Spleen (tissue), 11 donors: Measurements from ENCODE around the gene KCNJ9. TPM values are rescaled to one million over a fixed set of nuclear protein-coding genes. Genes with fewer than 3 reads are reported as not detected.

Experiments used
- DNase-seq: peaks from one replicate; pipeline ENCODE4 v3.0.0-alpha.2; 2020
- H3K27ac ChIP-seq, 8 donors: fragments of 200-600 bp; sonication (generic) in 7 of 8; 1 replicate in 4 of 8; 2 replicates in 4 of 8; pipeline versions ENCODE4 v1.5.0 to v1.8.0; 2016 to 2021; ENCODE audit warnings: inconsistent platforms in 4 of 8, mild to moderate bottlenecking in 4 of 8, moderate library complexity in 1 of 8
- H3K27me3 ChIP-seq, 7 donors: fragments of 200-600 bp; sonication (generic) in 6 of 7; replicated peaks in 1 of 7; 1 replicate in 4 of 7; 2 replicates in 3 of 7; pipeline versions ENCODE4 v1.5.0 to v1.8.0; 2016 to 2021; ENCODE audit warnings: inconsistent platforms in 3 of 7, mild to moderate bottlenecking in 1 of 7
- H3K36me3 ChIP-seq, 6 donors: fragments of 200-600 bp; sonication (generic) in 5 of 6; 1 replicate in 4 of 6; 2 replicates in 2 of 6; pipeline versions ENCODE4 v1.5.0 to v1.8.0; 2016 to 2021; ENCODE audit warnings: inconsistent platforms in 2 of 6
- H3K4me1 ChIP-seq, 6 donors: fragments of 200-600 bp; sonication (generic) in 5 of 6; 1 replicate in 3 of 6; 2 replicates in 3 of 6; pipeline versions ENCODE4 v1.5.0 to v1.8.0; 2016 to 2021; ENCODE audit warnings: inconsistent platforms in 3 of 6
- H3K4me3 ChIP-seq, 8 donors: fragments of 200-600 bp; sonication (generic) in 7 of 8; 1 replicate in 4 of 8; 2 replicates in 4 of 8; pipeline versions ENCODE4 v1.5.0 to v1.8.0; 2016 to 2021; ENCODE audit warnings: inconsistent platforms in 4 of 8, mild to moderate bottlenecking in 4 of 8, moderate library complexity in 2 of 8
- H3K9me3 ChIP-seq, 8 donors: fragments of 200-600 bp; sonication (generic) in 7 of 8; 1 replicate in 4 of 8; 2 replicates in 4 of 8; pipeline versions ENCODE4 v1.5.0 to v1.8.0; 2016 to 2021; ENCODE audit warnings: inconsistent platforms in 4 of 8
- CTCF ChIP-seq, 11 experiments: fragments of 200-600 bp in 7 of 11; fragments of 450-650 bp in 4 of 11; sonication (generic) in 4 of 11; IDR thresholded peaks in 8 of 11; conservative IDR thresholded peaks in 3 of 11; 1 replicate in 7 of 11; 2 replicates in 4 of 11; pipeline versions ENCODE4 v1.4.0 to v1.8.0; 2016 to 2021; ENCODE audit warnings: antibody characterized with exemption in 11 of 11, inconsistent platforms in 4 of 11, mild to moderate bottlenecking in 1 of 11
- POLR2A ChIP-seq, 3 donors: fragments of 450-650 bp; IDR thresholded peaks; one replicate each; pipeline ENCODE4 v1.5.1; 2017; ENCODE audit warnings: antibody characterized with exemption in 3 of 3, mild to moderate bottlenecking in 1 of 3
- POLR2AphosphoS5 ChIP-seq, 3 donors: sonication (generic); formaldehyde crosslinking; IDR thresholded peaks; one replicate each; pipeline ENCODE4 v1.5.1; 2017; ENCODE audit warnings: antibody characterized with exemption in 3 of 3
- WGBS, 5 donors: extraction: QIAGEN DNeasy Blood & Tissue Kit in 3 of 5; methylation state at CpG; one replicate each; pipeline versions ENCODE4 v1.1.5 to v1.1.7; 2013 to 2018; 5-methylcytosine and 5-hydroxymethylcytosine counted together
- intact Hi-C: fragments of 100-400 bp; cut with DNase I; formaldehyde crosslinking; loops from one replicate; pipeline ENCODE4 v1.15.0; 2023; ENCODE audit warnings: low total_unique reads
- polyA plus RNA-seq, 3 donors: library from polyadenylated mRNA; stranded (reverse); fragments of 200-250 nt; gene quantifications; one replicate each; pipeline ENCODE4 v1.2.1, GENCODE V29; 2013
- total RNA-seq, 7 donors: library from RNA; depleted of rRNA in 3 of 7; stranded (reverse); fragments of >200 nt in 3 of 7; fragmentation: NEBNext Ultra II Directional in 4 of 7; extraction: Animal tissue kit (Norgen Biotek cat#: 25700) in 4 of 7; gene quantifications; one replicate each; pipeline versions ENCODE4 v1.1.0 to v1.2.1, GENCODE V29; 2016 to 2021
- donor health status: healthy with polysubstance abuse.
- donor health status: DM: no; HTN: no; CAD: no; lungs with moderate emphysema.
- donor health status: DM: no; HTN: no; CAD: no.
- donor health status: Bipolar disorder and iron deficiency.
- donor health status: healthy.
- donor health status: DM: no; HTN: no; CAD: no.
- donor health status: DM: yes; HTN: yes; CAD: no.

KCNJ9 gene
- total and polyA plus RNA-seq, 10 donors = not detected

- H3K27me3 ChIP-seq = peaks cover 0 to 14% (median 0%) of the 10 kb centered on the region in 7 donors
- H3K9me3 ChIP-seq = no peaks in the 10 kb centered on the region
- no peak overlapping the region for H3K27ac ChIP-seq
- no peak for DNase-seq
- no peaks in the 10 kb centered on the region for H3K36me3 ChIP-seq
- H3K4me3 ChIP-seq = no peak overlapping the region
- no peak for TF ChIP-seq POLR2AphosphoS5 (IDR thresholded peaks at IDR 0.05)
- TF ChIP-seq CTCF (IDR thresholded peaks at IDR 0.05 in 8 of 11, conservative IDR thresholded peaks at IDR 0.05 in 3 of 11) = no peak
- no peak for TF ChIP-seq POLR2A (IDR thresholded peaks at IDR 0.05)
- H3K4me1 ChIP-seq = no peaks in the 10 kb centered on the region
- intact Hi-C loops = no loop called here
- 84 to 99% (median 94%) methylated on average over 5 of the region's 5 CpGs for WGBS, 5 donors
Measured at GRCh38 chr1:160136926-160137200, 55.5 kb downstream of the KCNJ9 start.

GRCh38 chr1:160137216-160137862 lies 56.0 kb downstream of the KCNJ9 start:
- WGBS, 5 donors = 87 to 94% (median 90%) methylated on average over 8 of the region's 8 CpGs
- Histone ChIP-seq H3K36me3 (no peaks in the 10 kb centered on the region), H3K4me3 (no peak overlapping the region), H3K27ac (no peak overlapping the region), H3K4me1 (no peaks in the 10 kb centered on the region), H3K27me3 (peaks cover 0 to 14% (median 0%) of the 10 kb centered on the region in 7 donors), H3K9me3 (no peaks in the 10 kb centered on the region)
- TF ChIP-seq POLR2A (IDR thresholded peaks at IDR 0.05) (no peak), POLR2AphosphoS5 (IDR thresholded peaks at IDR 0.05) (no peak), CTCF (IDR thresholded peaks at IDR 0.05 in 8 of 11, conservative IDR thresholded peaks at IDR 0.05 in 3 of 11) (no peak)
- intact Hi-C loops = no loop called here
- DNase-seq = no peak

GRCh38 chr1:160139840-160140239 lies 58.5 kb downstream of the KCNJ9 start:
- Histone ChIP-seq H3K4me3 (no peak overlapping the region), H3K27me3 (peaks cover 0 to 14% (median 0%) of the 10 kb centered on the region in 7 donors), H3K4me1 (no peaks in the 10 kb centered on the region), H3K36me3 (no peaks in the 10 kb centered on the region), H3K9me3 (no peaks in the 10 kb centered on the region), H3K27ac (no peak overlapping the region)
- DNase-seq = no peak
- WGBS, 5 donors = 87 to 95% (median 94%) methylated on average over 8 of the region's 8 CpGs
- no peak for TF ChIP-seq CTCF (IDR thresholded peaks at IDR 0.05 in 8 of 11, conservative IDR thresholded peaks at IDR 0.05 in 3 of 11)
- TF ChIP-seq POLR2A (IDR thresholded peaks at IDR 0.05) = no peak
- intact Hi-C loops = no loop called here

Other genes starting within 250 kb of the KCNJ9 start
- under 1 TPM in 1 of 7 donors, not detected in 6; 0.33 TPM for gene VSIG8, start 218.9 kb upstream of the KCNJ9 start, total RNA-seq
- gene VSIG8, start 218.9 kb upstream of the KCNJ9 start, polyA plus RNA-seq = under 1 TPM; 0.03 to 0.43 (median 0.13) TPM
- gene CFAP45, start 181.4 kb upstream of the KCNJ9 start, total RNA-seq = 1 to 10 TPM; 1.1 to 3.0 (median 2.0) TPM
- gene CFAP45, start 181.4 kb upstream of the KCNJ9 start, polyA plus RNA-seq = 1 to 10 TPM in 2 of 3 donors, under 1 TPM in 1; 0.58 to 2.8 (median 1.2) TPM
- gene TAGLN2, start 156.0 kb upstream of the KCNJ9 start, total RNA-seq = 100 to 1,000 TPM; 341 to 505 (median 407) TPM
- gene TAGLN2, start 156.0 kb upstream of the KCNJ9 start, polyA plus RNA-seq = 100 to 1,000 TPM; 351 to 525 (median 475) TPM
- 1 to 10 TPM in 4 of 7 donors, under 1 TPM in 3; 0.64 to 2.1 (median 1.1) TPM for gene IGSF9, start 135.9 kb upstream of the KCNJ9 start, total RNA-seq
- under 1 TPM; 0.12 to 0.80 (median 0.46) TPM for gene IGSF9, start 135.9 kb upstream of the KCNJ9 start, polyA plus RNA-seq
- 1 to 10 TPM in 1 of 7 donors, under 1 TPM in 2, not detected in 4; 0.67 to 1.3 (median 0.89) TPM for gene SLAMF9, start 127.3 kb upstream of the KCNJ9 start, total RNA-seq
- gene SLAMF9, start 127.3 kb upstream of the KCNJ9 start, polyA plus RNA-seq = under 1 TPM; 0.14 to 0.26 (median 0.22) TPM
- 1 to 10 TPM; 4.2 to 8.5 (median 6.8) TPM for gene PIGM, start 49.5 kb upstream of the KCNJ9 start, total RNA-seq
- 1 to 10 TPM; 2.1 to 2.7 (median 2.4) TPM for gene PIGM, start 49.5 kb upstream of the KCNJ9 start, polyA plus RNA-seq
- gene KCNJ10, start 11.4 kb upstream of the KCNJ9 start, total RNA-seq = 10 to 100 TPM in 5 of 7 donors, 1 to 10 TPM in 2; 6.5 to 30.8 (median 23.9) TPM
- gene KCNJ10, start 11.4 kb upstream of the KCNJ9 start, polyA plus RNA-seq = 1 to 10 TPM; 3.7 to 3.9 (median 3.8) TPM
- 10 to 100 TPM; 16.8 to 28.9 (median 25.3) TPM for gene IGSF8, start 17.1 kb downstream of the KCNJ9 start, total RNA-seq
- gene IGSF8, start 17.1 kb downstream of the KCNJ9 start, polyA plus RNA-seq = 10 to 100 TPM; 15.6 to 23.1 (median 16.1) TPM
- 10 to 100 TPM in 1 of 7 donors, 1 to 10 TPM in 3, under 1 TPM in 3; 0.20 to 19.1 (median 1.1) TPM for gene ATP1A2, start 34.2 kb downstream of the KCNJ9 start, total RNA-seq
- gene ATP1A2, start 34.2 kb downstream of the KCNJ9 start, polyA plus RNA-seq = 1 to 10 TPM in 1 of 3 donors, under 1 TPM in 2; 0.13 to 1.7 (median 0.27) TPM
- 1 to 10 TPM in 2 of 7 donors, under 1 TPM in 3, not detected in 2; 0.70 to 2.9 (median 0.97) TPM for gene ATP1A4, start 70.1 kb downstream of the KCNJ9 start, total RNA-seq
- gene ATP1A4, start 70.1 kb downstream of the KCNJ9 start, polyA plus RNA-seq = 1 to 10 TPM in 1 of 3 donors, under 1 TPM in 2; 0.85 to 2.3 (median 0.93) TPM
- gene CASQ1, start 109.0 kb downstream of the KCNJ9 start, total RNA-seq = 1 to 10 TPM in 1 of 7 donors, under 1 TPM in 3, not detected in 3; 0.37 to 1.1 (median 0.91) TPM
- 1 to 10 TPM in 2 of 3 donors, under 1 TPM in 1; 0.45 to 1.5 (median 1.5) TPM for gene CASQ1, start 109.0 kb downstream of the KCNJ9 start, polyA plus RNA-seq
- 100 to 1,000 TPM in 4 of 7 donors, 10 to 100 TPM in 3; 73.4 to 158 (median 126) TPM for gene PEA15, start 123.8 kb downstream of the KCNJ9 start, total RNA-seq
- gene PEA15, start 123.8 kb downstream of the KCNJ9 start, polyA plus RNA-seq = 100 to 1,000 TPM in 1 of 3 donors, 10 to 100 TPM in 2; 80.1 to 167 (median 86.8) TPM
- gene DCAF8, start 181.0 kb downstream of the KCNJ9 start, total RNA-seq = 100 to 1,000 TPM; 146 to 210 (median 157) TPM
- 10 to 100 TPM; 59.4 to 92.9 (median 83.4) TPM for gene DCAF8, start 181.0 kb downstream of the KCNJ9 start, polyA plus RNA-seq
- gene PEX19, start 203.6 kb downstream of the KCNJ9 start, total RNA-seq = 10 to 100 TPM; 47.1 to 63.8 (median 51.9) TPM
- 10 to 100 TPM; 11.2 to 18.2 (median 15.0) TPM for gene PEX19, start 203.6 kb downstream of the KCNJ9 start, polyA plus RNA-seq